ENCODE measurements around the gene CST5.
"Not testable (repeated sequence)": the region's sequence is repeated elsewhere in the genome, so short reads cannot be mapped to it uniquely, and the experiment has no call there.

Gene CST5

GRCh38 chr20:23879328-23879798 lies at the start of gene CST5:
CST5 (minus strand) TSS chr20:23879748; CDS start chr20:23879676, 72 bp downstream.
- no peak for DNase-seq (ENCODE audit: low read depth, low spot score)

- no peak for DNase-seq (ENCODE audit: low read depth, low spot score)
These were observed 49.2 kb upstream of the CST5 start for GRCh38 chr20:23928788-23929187.

GRCh38 chr20:23928353-23928752 lies 48.8 kb upstream of the CST5 start:
- DNase-seq (ENCODE audit: low read depth, low spot score) = no peak

- DNase-seq (ENCODE audit: low read depth, low spot score) = no peak
These were observed 47.7 kb upstream of the CST5 start for GRCh38 chr20:23926944-23927872.

- no peak for DNase-seq (ENCODE audit: low read depth, low spot score)
These were observed 47.0 kb upstream of the CST5 start for GRCh38 chr20:23926526-23926880.

GRCh38 chr20:23925789-23926525 lies 46.4 kb upstream of the CST5 start:
- no peak for DNase-seq (ENCODE audit: low read depth, low spot score)

- no peak for DNase-seq (ENCODE audit: low read depth, low spot score)
These were observed 45.2 kb upstream of the CST5 start for GRCh38 chr20:23924751-23925150.

- no peak for DNase-seq (ENCODE audit: low read depth, low spot score)
These were observed 44.4 kb upstream of the CST5 start for GRCh38 chr20:23923891-23924435.

GRCh38 chr20:23923311-23923710 lies 43.8 kb upstream of the CST5 start:
- no peak for DNase-seq (ENCODE audit: low read depth, low spot score)

- no peak for DNase-seq (ENCODE audit: low read depth, low spot score)
These were observed 41.1 kb upstream of the CST5 start for GRCh38 chr20:23920408-23921325.

GRCh38 chr20:23918896-23919295 lies 39.3 kb upstream of the CST5 start:
- no peak for DNase-seq (ENCODE audit: low read depth, low spot score)

- DNase-seq (ENCODE audit: low read depth, low spot score) = no peak
These were observed 38.7 kb upstream of the CST5 start for GRCh38 chr20:23918101-23918862.

GRCh38 chr20:23917024-23917725 lies 37.6 kb upstream of the CST5 start:
- DNase-seq (ENCODE audit: low read depth, low spot score) = no peak

- no peak for DNase-seq (ENCODE audit: low read depth, low spot score)
These were observed 36.3 kb upstream of the CST5 start for GRCh38 chr20:23915844-23916243.

- not testable (repeated sequence) for DNase-seq (ENCODE audit: low read depth, low spot score)
These were observed 34.9 kb upstream of the CST5 start for GRCh38 chr20:23914469-23914868.

- DNase-seq (ENCODE audit: low read depth, low spot score) = no peak
These were observed 30.7 kb upstream of the CST5 start for GRCh38 chr20:23910210-23910609.

GRCh38 chr20:23909390-23909789 lies 29.8 kb upstream of the CST5 start:
- DNase-seq (ENCODE audit: low read depth, low spot score) = no peak

GRCh38 chr20:23907579-23907978 lies 28.0 kb upstream of the CST5 start:
- no peak for DNase-seq (ENCODE audit: low read depth, low spot score)

GRCh38 chr20:23902396-23902795 lies 22.8 kb upstream of the CST5 start:
- DNase-seq (ENCODE audit: low read depth, low spot score) = not testable (repeated sequence)

GRCh38 chr20:23890867-23891266 lies 11.3 kb upstream of the CST5 start:
- not testable (repeated sequence) for DNase-seq (ENCODE audit: low read depth, low spot score)
